ENCODE data around the gene SLX4IP.

GRCh38 chr20:10430704-10431103 is 4.4 kb upstream of the SLX4IP start:
- TF ChIP-seq, protein P1, sequence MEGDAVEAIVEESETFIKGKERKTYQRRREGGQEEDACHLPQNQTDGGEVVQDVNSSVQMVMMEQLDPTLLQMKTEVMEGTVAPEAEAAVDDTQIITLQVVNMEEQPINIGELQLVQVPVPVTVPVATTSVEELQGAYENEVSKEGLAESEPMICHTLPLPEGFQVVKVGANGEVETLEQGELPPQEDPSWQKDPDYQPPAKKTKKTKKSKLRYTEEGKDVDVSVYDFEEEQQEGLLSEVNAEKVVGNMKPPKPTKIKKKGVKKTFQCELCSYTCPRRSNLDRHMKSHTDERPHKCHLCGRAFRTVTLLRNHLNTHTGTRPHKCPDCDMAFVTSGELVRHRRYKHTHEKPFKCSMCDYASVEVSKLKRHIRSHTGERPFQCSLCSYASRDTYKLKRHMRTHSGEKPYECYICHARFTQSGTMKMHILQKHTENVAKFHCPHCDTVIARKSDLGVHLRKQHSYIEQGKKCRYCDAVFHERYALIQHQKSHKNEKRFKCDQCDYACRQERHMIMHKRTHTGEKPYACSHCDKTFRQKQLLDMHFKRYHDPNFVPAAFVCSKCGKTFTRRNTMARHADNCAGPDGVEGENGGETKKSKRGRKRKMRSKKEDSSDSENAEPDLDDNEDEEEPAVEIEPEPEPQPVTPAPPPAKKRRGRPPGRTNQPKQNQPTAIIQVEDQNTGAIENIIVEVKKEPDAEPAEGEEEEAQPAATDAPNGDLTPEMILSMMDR (IDR thresholded peaks at IDR 0.05): no peak
- no peak for TF ChIP-seq POLR2A (IDR thresholded peaks at IDR 0.05)

All from adrenal gland (tissue), 5 donors.